ENCODE results near the gene ADM2.

The ADM2 gene

DNA sequence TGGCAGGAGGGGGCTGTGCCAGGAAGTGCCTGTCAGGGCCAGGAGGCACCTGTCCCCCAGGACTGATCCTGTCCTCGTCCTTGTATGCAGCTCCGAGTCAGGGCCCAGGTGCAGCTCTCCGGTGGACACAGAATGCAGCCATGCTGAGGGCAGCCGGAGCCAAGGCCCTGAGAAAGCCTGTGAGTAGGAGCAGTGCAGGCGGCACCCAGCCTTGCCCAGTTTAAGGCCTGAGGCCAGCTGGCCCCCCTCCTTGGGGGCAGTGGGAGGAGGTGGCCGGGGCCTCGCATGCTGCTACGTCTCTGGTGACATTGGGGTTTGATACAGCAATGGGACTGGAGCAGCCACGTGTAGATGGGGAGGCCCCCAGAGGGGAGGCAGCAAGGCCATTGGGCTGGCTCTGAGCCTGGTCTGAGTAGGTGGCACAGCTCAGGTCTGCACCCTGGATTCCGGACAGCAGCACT is 41.4 kb upstream of the ADM2 start:
- Mint-ChIP-seq H3K4me3 (no peak overlapping the region), H3K27me3 (ENCODE audit: low read depth, poor library complexity) (no peaks in the 10 kb centered on the region), H3K27ac (no peak overlapping the region), H3K4me1 (no peaks in the 10 kb centered on the region), H3K9me3 (no peaks in the 10 kb centered on the region), H3K36me3 (ENCODE audit: low read depth) (no peaks in the 10 kb centered on the region)
- TF ChIP-seq, protein P1, sequence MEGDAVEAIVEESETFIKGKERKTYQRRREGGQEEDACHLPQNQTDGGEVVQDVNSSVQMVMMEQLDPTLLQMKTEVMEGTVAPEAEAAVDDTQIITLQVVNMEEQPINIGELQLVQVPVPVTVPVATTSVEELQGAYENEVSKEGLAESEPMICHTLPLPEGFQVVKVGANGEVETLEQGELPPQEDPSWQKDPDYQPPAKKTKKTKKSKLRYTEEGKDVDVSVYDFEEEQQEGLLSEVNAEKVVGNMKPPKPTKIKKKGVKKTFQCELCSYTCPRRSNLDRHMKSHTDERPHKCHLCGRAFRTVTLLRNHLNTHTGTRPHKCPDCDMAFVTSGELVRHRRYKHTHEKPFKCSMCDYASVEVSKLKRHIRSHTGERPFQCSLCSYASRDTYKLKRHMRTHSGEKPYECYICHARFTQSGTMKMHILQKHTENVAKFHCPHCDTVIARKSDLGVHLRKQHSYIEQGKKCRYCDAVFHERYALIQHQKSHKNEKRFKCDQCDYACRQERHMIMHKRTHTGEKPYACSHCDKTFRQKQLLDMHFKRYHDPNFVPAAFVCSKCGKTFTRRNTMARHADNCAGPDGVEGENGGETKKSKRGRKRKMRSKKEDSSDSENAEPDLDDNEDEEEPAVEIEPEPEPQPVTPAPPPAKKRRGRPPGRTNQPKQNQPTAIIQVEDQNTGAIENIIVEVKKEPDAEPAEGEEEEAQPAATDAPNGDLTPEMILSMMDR (IDR thresholded peaks at IDR 0.05), result no peak
- DNase-seq, result no peak

DNA sequence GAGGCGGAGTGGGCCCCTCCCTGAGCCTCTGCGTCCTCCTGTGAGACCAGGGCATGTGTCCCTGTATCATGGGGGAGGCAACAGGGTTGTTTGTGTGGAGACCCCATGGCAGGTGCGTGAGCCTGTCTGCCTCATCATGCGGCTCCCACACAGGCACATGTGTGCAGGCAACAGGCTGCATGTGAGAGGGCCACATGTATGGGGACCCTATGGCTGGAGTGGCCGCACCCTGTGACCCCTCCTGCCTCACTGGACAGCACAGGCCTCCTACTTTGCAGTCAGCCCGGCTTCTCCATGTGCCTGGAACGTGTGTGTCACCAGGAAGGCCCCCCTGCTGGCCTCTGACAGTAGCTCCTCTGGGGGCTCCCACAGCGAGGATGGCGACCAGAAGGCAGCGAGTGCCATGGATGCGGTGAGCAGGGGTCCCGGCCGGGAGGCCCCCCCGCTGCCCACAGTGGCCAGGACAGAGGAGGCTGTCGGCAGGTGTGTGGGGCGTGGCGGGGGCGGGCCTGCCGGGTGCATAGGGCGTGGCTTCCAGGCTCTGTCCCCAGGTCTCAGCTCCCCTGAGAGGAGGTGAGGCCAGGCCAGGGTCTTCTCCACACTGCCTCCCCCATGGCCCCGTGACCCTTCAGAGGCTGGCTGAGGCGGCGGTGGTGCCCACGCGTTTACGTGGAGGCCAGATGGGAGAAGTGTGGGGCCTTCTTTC is 40.6 kb upstream of the ADM2 start:
- no peaks in the 10 kb centered on the region for H3K4me1 Mint-ChIP-seq
- no peak overlapping the region for H3K4me3 Mint-ChIP-seq
- H3K9me3 Mint-ChIP-seq, result no peaks in the 10 kb centered on the region
- no peaks in the 10 kb centered on the region for H3K27me3 Mint-ChIP-seq (ENCODE audit: low read depth, poor library complexity)
- TF ChIP-seq, protein P1 (IDR thresholded peaks at IDR 0.05), result no peak
- no peak for DNase-seq
- no peaks in the 10 kb centered on the region for H3K36me3 Mint-ChIP-seq (ENCODE audit: low read depth)
- no peak overlapping the region for H3K27ac Mint-ChIP-seq

DNA sequence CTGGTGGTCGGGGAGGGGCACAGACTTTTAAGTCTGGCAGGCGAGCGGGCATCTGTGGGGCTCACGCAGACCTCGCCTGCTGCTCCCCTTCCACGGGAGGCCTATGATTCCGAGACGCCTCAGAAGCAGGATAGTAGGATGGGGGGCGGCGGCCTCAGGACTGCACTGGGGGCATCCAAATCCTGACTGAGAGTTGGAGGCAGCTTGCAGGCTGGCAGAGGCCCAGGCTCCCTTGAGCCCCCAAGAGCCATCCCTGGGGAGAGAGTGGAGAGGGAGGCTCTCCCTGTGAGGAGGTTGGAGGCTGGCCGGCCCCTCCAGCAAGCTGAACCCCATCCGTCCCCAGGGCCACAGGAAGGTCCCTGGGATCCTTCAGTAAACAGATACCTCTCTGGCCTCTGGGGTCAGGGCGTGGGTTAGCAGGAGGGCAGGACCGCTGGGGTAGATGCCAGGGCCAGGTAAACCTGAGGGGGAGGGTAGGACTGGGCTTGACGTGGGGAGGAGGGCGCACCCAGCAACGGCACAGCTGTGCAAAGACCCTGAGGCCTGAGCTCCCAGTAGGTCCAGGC is 39.8 kb upstream of the ADM2 start:
- Mint-ChIP-seq H3K27me3 (ENCODE audit: low read depth, poor library complexity) (no peaks in the 10 kb centered on the region), H3K4me3 (no peak overlapping the region), H3K4me1 (no peaks in the 10 kb centered on the region), H3K27ac (no peak overlapping the region), H3K9me3 (no peaks in the 10 kb centered on the region), H3K36me3 (ENCODE audit: low read depth) (no peaks in the 10 kb centered on the region)
- DNase-seq, result no peak
- TF ChIP-seq, protein P1 (IDR thresholded peaks at IDR 0.05), result no peak

DNA sequence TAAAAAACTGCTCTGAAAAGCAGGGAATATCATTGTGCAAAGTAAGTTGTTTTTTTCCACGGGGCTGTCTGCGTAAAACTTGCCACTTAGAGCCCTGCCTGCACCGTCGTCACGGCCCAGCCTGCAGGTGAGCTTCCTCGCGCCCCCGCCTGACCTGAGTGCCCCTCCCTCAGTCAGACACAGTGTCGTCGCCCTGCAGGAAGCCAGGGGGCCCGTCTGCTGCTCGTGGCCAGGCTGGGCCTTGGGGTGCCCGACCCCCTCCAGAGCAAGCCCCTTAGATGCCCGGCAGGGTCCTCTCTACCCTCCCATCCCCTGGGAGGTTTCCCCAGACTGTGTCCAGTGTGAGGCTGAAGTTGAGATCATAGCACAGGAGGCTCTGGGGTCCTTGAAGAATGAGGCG is 38.1 kb upstream of the ADM2 start:
- Mint-ChIP-seq H3K4me3 (no peak overlapping the region), H3K4me1 (no peaks in the 10 kb centered on the region), H3K9me3 (no peaks in the 10 kb centered on the region), H3K27me3 (ENCODE audit: low read depth, poor library complexity) (no peaks in the 10 kb centered on the region), H3K36me3 (ENCODE audit: low read depth) (peaks cover 4% of the 10 kb centered on the region), H3K27ac (peak overlapping the region; percentile 96)
- DNase-seq, result no peak
- TF ChIP-seq, protein P1 (IDR thresholded peaks at IDR 0.05), result no peak

DNA sequence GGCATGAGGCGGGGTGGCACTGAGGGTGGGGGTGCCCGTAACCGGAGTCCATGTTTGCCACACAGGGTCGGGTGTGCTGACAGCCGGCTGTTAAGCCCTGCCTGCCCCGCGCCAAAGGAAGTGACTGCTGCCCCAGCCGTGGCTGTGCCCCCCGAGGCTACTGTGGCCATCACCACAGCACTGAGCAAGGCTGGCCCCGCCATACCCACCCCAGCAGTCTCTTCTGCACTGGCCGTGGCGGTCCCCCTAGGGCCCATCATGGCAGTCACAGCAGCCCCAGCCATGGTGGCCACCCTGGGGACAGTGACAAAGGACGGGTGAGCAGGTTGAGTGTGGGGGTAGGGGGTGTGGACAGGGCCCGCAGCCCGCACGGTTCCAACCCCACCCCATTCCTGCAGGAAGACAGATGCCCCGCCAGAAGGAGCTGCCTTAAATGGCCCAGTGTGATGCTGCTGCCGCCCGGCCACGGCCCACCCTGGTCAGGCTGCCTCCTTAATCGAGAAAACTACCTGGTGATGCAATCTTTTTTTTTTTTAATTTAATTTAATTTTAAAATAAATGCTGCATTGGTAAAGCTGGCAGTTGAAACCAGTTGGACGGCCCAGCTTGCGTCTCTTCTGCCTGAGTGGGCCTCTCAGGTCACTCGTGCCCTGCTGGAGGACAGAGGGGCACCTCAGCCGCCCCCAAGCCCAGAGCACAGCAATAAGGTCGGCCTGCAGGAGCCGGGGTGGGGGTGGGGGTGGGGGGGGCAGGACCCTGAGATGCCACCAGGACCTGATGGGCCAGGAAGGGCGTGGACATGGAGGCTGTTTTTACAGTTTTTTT is 37.3 kb upstream of the ADM2 start:
- no peak overlapping the region for H3K4me3 Mint-ChIP-seq
- no peak for DNase-seq
- no peak overlapping the region for H3K27ac Mint-ChIP-seq

More for the DNA sequence above, 37.3 kb upstream of the ADM2 start:
- Mint-ChIP-seq H3K36me3 (ENCODE audit: low read depth) (peaks cover 12% of the 10 kb centered on the region), H3K9me3 (no peaks in the 10 kb centered on the region), H3K4me1 (no peaks in the 10 kb centered on the region), H3K27me3 (ENCODE audit: low read depth, poor library complexity) (no peaks in the 10 kb centered on the region)
- TF ChIP-seq, protein P1 (IDR thresholded peaks at IDR 0.05), result no peak

All from nephron progenitor cell (in vitro differentiated cells).